ENCODE data around the gene CCDC69. TPM values are rescaled to one million over a fixed set of nuclear protein-coding genes. Genes with fewer than 3 reads are reported as not detected.

Gene CCDC69
- total RNA-seq, 4 donors from 2014 or later = 217 to 341 (median 285) TPM

- no peak for DNase-seq (ENCODE audit: extremely low spot score)
These were observed 9.8 kb upstream of the CCDC69 start for GRCh38 chr5:151233616-151234085.

GRCh38 chr5:151231359-151231758 is 7.5 kb upstream of the CCDC69 start:
- Histone ChIP-seq H3K9me3 (no peaks in the 10 kb centered on the region), H3K36me3 (no peaks in the 10 kb centered on the region), H3K4me3 (no peak overlapping the region), H3K4me1 (peaks cover 18 to 22% (median 20%) of the 10 kb centered on the region in 4 donors), H3K27me3 (no peaks in the 10 kb centered on the region), H3K27ac (replicated peaks in 1 of 4) (no peak overlapping the region)
- intact Hi-C loops (cut with DNase I) = no loop called here
- TF ChIP-seq EP300 (IDR thresholded peaks at IDR 0.05) (no peak), POLR2AphosphoS5 (IDR thresholded peaks at IDR 0.05) (no peak), CTCF (IDR thresholded peaks at IDR 0.05) (no peak), POLR2A (IDR thresholded peaks at IDR 0.05; ENCODE audit: low read depth) (no peak)
- DNase-seq (ENCODE audit: extremely low spot score) = no peak

More at GRCh38 chr5:151233616-151234085, 9.8 kb upstream of the CCDC69 start:
- Histone ChIP-seq H3K4me3 (no peak overlapping the region), H3K27ac (replicated peaks in 1 of 4) (peak overlapping the region in 2 of 4 donors; percentile 74 to 76), H3K4me1 (peaks cover 20 to 37% (median 35%) of the 10 kb centered on the region in 4 donors), H3K9me3 (no peaks in the 10 kb centered on the region), H3K36me3 (no peaks in the 10 kb centered on the region), H3K27me3 (no peaks in the 10 kb centered on the region)
- 86% methylated on average over 8 of the region's 8 CpGs for WGBS
- no peak for TF ChIP-seq POLR2A (IDR thresholded peaks at IDR 0.05; ENCODE audit: low read depth)
- no peak for TF ChIP-seq POLR2AphosphoS5 (IDR thresholded peaks at IDR 0.05)
- TF ChIP-seq CTCF (IDR thresholded peaks at IDR 0.05) = no peak
- TF ChIP-seq EP300 (IDR thresholded peaks at IDR 0.05) = no peak
- intact Hi-C loops (cut with DNase I) = no loop called here

- no peak for DNase-seq (ENCODE audit: extremely low spot score)
- H3K4me3 ChIP-seq = no peak overlapping the region
- no peaks in the 10 kb centered on the region for H3K27me3 ChIP-seq
- peaks cover 14 to 18% (median 15%) of the 10 kb centered on the region in 4 donors for H3K4me1 ChIP-seq
- intact Hi-C loops (cut with DNase I) = no loop called here
- H3K27ac ChIP-seq (replicated peaks in 1 of 4) = peak overlapping the region in 2 of 4 donors; percentile 29 to 39
- 47% methylated on average over 6 of the region's 6 CpGs for WGBS
- no peaks in the 10 kb centered on the region for H3K9me3 ChIP-seq
- TF ChIP-seq CTCF (IDR thresholded peaks at IDR 0.05) (no peak), POLR2AphosphoS5 (IDR thresholded peaks at IDR 0.05) (peak in 1 of 2 donors; percentile 40), EP300 (IDR thresholded peaks at IDR 0.05) (peak; percentile 11)
- no peaks in the 10 kb centered on the region for H3K36me3 ChIP-seq
These were observed 6.3 kb upstream of the CCDC69 start for GRCh38 chr5:151230048-151230680.

GRCh38 chr5:151228986-151229385 is 5.1 kb upstream of the CCDC69 start:
- no peaks in the 10 kb centered on the region for H3K9me3 ChIP-seq
- H3K27me3 ChIP-seq = no peaks in the 10 kb centered on the region
- H3K36me3 ChIP-seq = no peaks in the 10 kb centered on the region
- WGBS = 83% methylated on average over 2 of the region's 2 CpGs
- intact Hi-C loops (cut with DNase I) = no loop called here
- TF ChIP-seq EP300 (IDR thresholded peaks at IDR 0.05) = no peak
- TF ChIP-seq POLR2A (IDR thresholded peaks at IDR 0.05; ENCODE audit: low read depth) = no peak
- TF ChIP-seq CTCF (IDR thresholded peaks at IDR 0.05) = no peak
- TF ChIP-seq POLR2AphosphoS5 (IDR thresholded peaks at IDR 0.05) = no peak
- H3K27ac ChIP-seq (replicated peaks in 1 of 4) = no peak overlapping the region
- H3K4me1 ChIP-seq = peaks cover 11 to 15% (median 12%) of the 10 kb centered on the region in 4 donors
- no peak for DNase-seq (ENCODE audit: extremely low spot score)
- no peak overlapping the region for H3K4me3 ChIP-seq

Data from esophagus muscularis mucosa (tissue), 4 donors.